ENCODE results near the gene FRMD7. TPM values are rescaled to one million over a fixed set of nuclear protein-coding genes. Genes with fewer than 3 reads are reported as not detected.

The FRMD7 gene
- total and polyA plus RNA-seq, 2 of the 13 experiments (the other 11 are each of a cell fraction or from before 2014, with no cell fraction given) = 0.04 TPM; not detected in 1

GRCh38 chrX:132090403-132091159 lies 37.2 kb downstream of the FRMD7 start:
- ChIA-PET CTCF (ENCODE audit: low intra/inter-chr PET ratio, low total read pairs) (no interaction called here), POLR2A (no interaction called here)
- intact Hi-C loops (cut with micrococcal nuclease; ENCODE audit: unreplicated experiment) (no loop called here), in situ Hi-C loops (cut with HindIII; ENCODE audit: extremely low pct_ligation_motif_present, low pct_unique_long_range_greater_than_20kb) (no loop called here)
- no peak for TF ChIP-seq ZNF33A (CRISPR knock-in tag; IDR thresholded peaks at IDR 0.05; ENCODE audit: borderline replicate concordance)
- TF ChIP-seq KDM1A (CRISPR knock-in tag; IDR thresholded peaks at IDR 0.05) = no peak
- no peak for TF ChIP-seq ZNF747 (CRISPR knock-in tag; IDR thresholded peaks at IDR 0.05; ENCODE audit: borderline replicate concordance)
- TF ChIP-seq FIP1L1 (IDR thresholded peaks at IDR 0.05; ENCODE audit: borderline replicate concordance, insufficient read depth, low read depth, low read length) = no peak
- no peaks in the 10 kb centered on the region for H4K20me1 ChIP-seq (ENCODE audit: insufficient read depth, low read length)
- peaks cover 9% of the 10 kb centered on the region; the same call in 1 of the 2 replicates for H3K4me1 ChIP-seq (ENCODE audit: insufficient read depth, low read length)
- no peak overlapping the region for H3K4me3 ChIP-seq (replicated peaks in 1 of 3; ENCODE audit: insufficient read depth in 1 of 3, low read depth in 2 of 3, low read length in 3 of 3)
- H3K27me3 ChIP-seq (ENCODE audit: control insufficient read depth in 1 of 2, insufficient read depth in 2 of 2, low read length in 2 of 2) = no peaks in the 10 kb centered on the region
- DNase-seq (ENCODE audit: low spot score) = no peak
- 53% methylated on average over 8 of the region's 8 CpGs for WGBS (ENCODE audit: low lambda C conversion rate)
- no peak overlapping the region for H3K9ac ChIP-seq (ENCODE audit: insufficient read depth, low read depth, low read length)
- H3K36me3 ChIP-seq (replicated peaks in 1 of 2; ENCODE audit: control insufficient read depth in 1 of 2, insufficient read depth in 2 of 2, low read length in 2 of 2) = no peaks in the 10 kb centered on the region
- no TSS peak for BruUV-seq (replicated peaks)
- no peak overlapping the region for H3K27ac ChIP-seq (ENCODE audit: extremely low read length, insufficient read depth, low read length)
- no peak for FAIRE-seq
- H2AFZ ChIP-seq (ENCODE audit: low read length) = no peak overlapping the region
- H3K9me3 ChIP-seq (ENCODE audit: low read length) = no peaks in the 10 kb centered on the region
- no peak for ATAC-seq
- no peak overlapping the region for H3K4me2 ChIP-seq (ENCODE audit: low read depth, low read length)
- no peaks in the 10 kb centered on the region for H3K79me2 ChIP-seq (ENCODE audit: insufficient read depth, low read length)

- Histone ChIP-seq H2AFZ (ENCODE audit: low read length) (no peak overlapping the region), H3K9ac (ENCODE audit: insufficient read depth, low read depth, low read length) (no peak overlapping the region), H3K9me3 (ENCODE audit: low read length) (no peaks in the 10 kb centered on the region), H3K4me2 (ENCODE audit: low read depth, low read length) (no peak overlapping the region), H3K27me3 (ENCODE audit: control insufficient read depth in 1 of 2, insufficient read depth in 2 of 2, low read length in 2 of 2) (no peaks in the 10 kb centered on the region), H3K4me1 (ENCODE audit: insufficient read depth, low read length) (peaks cover 9% of the 10 kb centered on the region; the same call in 1 of the 2 replicates), H3K36me3 (replicated peaks in 1 of 2; ENCODE audit: control insufficient read depth in 1 of 2, insufficient read depth in 2 of 2, low read length in 2 of 2) (no peaks in the 10 kb centered on the region), H4K20me1 (ENCODE audit: insufficient read depth, low read length) (no peaks in the 10 kb centered on the region), H3K4me3 (replicated peaks in 1 of 3; ENCODE audit: insufficient read depth in 1 of 3, low read depth in 2 of 3, low read length in 3 of 3) (no peak overlapping the region), H3K79me2 (ENCODE audit: insufficient read depth, low read length) (no peaks in the 10 kb centered on the region), H3K27ac (ENCODE audit: extremely low read length, insufficient read depth, low read length) (no peak overlapping the region)
- ATAC-seq = no peak
- in situ Hi-C loops (cut with HindIII; ENCODE audit: extremely low pct_ligation_motif_present, low pct_unique_long_range_greater_than_20kb) = no loop called here
- CTCF ChIA-PET (ENCODE audit: low intra/inter-chr PET ratio, low total read pairs) = no interaction called here
- POLR2A ChIA-PET = no interaction called here
- no TSS peak for BruUV-seq (replicated peaks)
- DNase-seq (ENCODE audit: low spot score) = no peak
- FAIRE-seq = no peak
- intact Hi-C loops (cut with micrococcal nuclease; ENCODE audit: unreplicated experiment) = no loop called here
- TF ChIP-seq ARID5B (CRISPR knock-in tag; IDR thresholded peaks at IDR 0.05) = no peak
- no peak for TF ChIP-seq ARHGAP35 (CRISPR knock-in tag; IDR thresholded peaks at IDR 0.05; ENCODE audit: borderline replicate concordance)
- no peak for TF ChIP-seq THRA (CRISPR knock-in tag; IDR thresholded peaks at IDR 0.05; ENCODE audit: borderline replicate concordance)
- TF ChIP-seq RXRA (CRISPR knock-in tag; IDR thresholded peaks at IDR 0.05) = no peak
- no peak for TF ChIP-seq ZNF564 (CRISPR knock-in tag; IDR thresholded peaks at IDR 0.05)
- TF ChIP-seq ZSCAN25 (CRISPR knock-in tag; IDR thresholded peaks at IDR 0.05) = no peak
- no peak for TF ChIP-seq HMG20A (CRISPR knock-in tag; IDR thresholded peaks at IDR 0.05; ENCODE audit: borderline replicate concordance)
- TF ChIP-seq ZNF274 (CRISPR knock-in tag; IDR thresholded peaks at IDR 0.05) = no peak
Measured at GRCh38 chrX:132088864-132089263, 39.0 kb downstream of the FRMD7 start.
